CD14-positive monocyte (primary cell): ENCODE measurements around the gene NOX5. TPM values are rescaled to one million over a fixed set of nuclear protein-coding genes. Genes with fewer than 3 reads are reported as not detected.

ENCODE experiments used
- DNase-seq, 3 donors: peaks; one replicate each; pipeline ENCODE4 v3.0.0-alpha.2; 2011 to 2022
- H2AFZ ChIP-seq: 2 replicates; pipeline ENCODE4 v1.6.0; 2012; ENCODE audit warnings: mild to moderate bottlenecking, low read depth, low read length, inconsistent platforms; ENCODE audit not compliant: insufficient read depth, poor library complexity, severe bottlenecking
- H3K27ac ChIP-seq, 2 donors: 1 replicate in 1 of 2; 2 replicates in 1 of 2; pipeline ENCODE4 v1.5.1; 2012 to 2013; ENCODE audit warnings: low read length in 2 of 2, control low read depth in 1 of 2, inconsistent platforms in 1 of 2, low read depth in 1 of 2, mild to moderate bottlenecking in 1 of 2
- H3K27me3 ChIP-seq, 2 donors: one replicate each; pipeline versions ENCODE4 v1.6.0 to v1.6.1; 2011 to 2013; ENCODE audit warnings: low read length in 2 of 2; ENCODE audit not compliant: control insufficient read depth in 2 of 2, insufficient read depth in 2 of 2
- H3K36me3 ChIP-seq, 2 donors: replicated peaks in 1 of 2; 1 replicate in 1 of 2; 2 replicates in 1 of 2; pipeline versions ENCODE4 v1.5.1 to v1.6.1; 2012 to 2013; ENCODE audit warnings: low read length in 2 of 2, control low read depth in 1 of 2, inconsistent platforms in 1 of 2, mild to moderate bottlenecking in 1 of 2; ENCODE audit not compliant: insufficient read depth in 2 of 2, control insufficient read depth in 1 of 2
- H3K4me1 ChIP-seq, 2 donors: 1 replicate in 1 of 2; 2 replicates in 1 of 2; pipeline versions ENCODE4 v1.5.1 to v1.6.1; 2012 to 2013; ENCODE audit warnings: low read length in 2 of 2, control low read depth in 1 of 2, inconsistent platforms in 1 of 2, mild to moderate bottlenecking in 1 of 2, moderate library complexity in 1 of 2; ENCODE audit not compliant: insufficient read depth in 2 of 2, control insufficient read depth in 1 of 2
- H3K4me2 ChIP-seq: replicated peaks from 2 replicates; pipeline ENCODE3; 2012; ENCODE audit warnings: low read length, moderate library complexity, mild to moderate bottlenecking; ENCODE audit not compliant: poor library complexity, severe bottlenecking; ENCODE audit errors: extremely low read depth
- H3K4me3 ChIP-seq, 3 experiments: fragments of 200-600 bp in 1 of 3; sonication (generic) in 1 of 3; replicated peaks in 1 of 3; 1 replicate in 2 of 3; 2 replicates in 1 of 3; pipeline ENCODE4 v1.5.1; 2011 to 2013; ENCODE audit warnings: low read length in 3 of 3, mild to moderate bottlenecking in 3 of 3, control low read depth in 2 of 3, low read depth in 2 of 3, inconsistent platforms in 1 of 3, moderate library complexity in 1 of 3
- H3K79me2 ChIP-seq: 2 replicates; pipeline ENCODE4 v1.6.0; 2012; ENCODE audit warnings: mild to moderate bottlenecking, control low read depth, inconsistent platforms, low read length, moderate library complexity; ENCODE audit not compliant: insufficient read depth
- H3K9ac ChIP-seq: 2 replicates; pipeline ENCODE4 v1.6.0; 2017; ENCODE audit warnings: low read length, mild to moderate bottlenecking; ENCODE audit not compliant: insufficient read depth, poor library complexity, severe bottlenecking
- H3K9me3 ChIP-seq, 2 donors: replicated peaks in 1 of 2; 1 replicate in 1 of 2; 2 replicates in 1 of 2; pipeline versions ENCODE4 v1.5.1 to v1.6.1; 2012 to 2013; ENCODE audit warnings: low read length in 2 of 2, control low read depth in 1 of 2; ENCODE audit not compliant: control insufficient read depth in 1 of 2, insufficient read depth in 1 of 2
- H4K20me1 ChIP-seq: 2 replicates; pipeline ENCODE4 v1.6.0; 2012; ENCODE audit warnings: mild to moderate bottlenecking, low read length, control low read depth, moderate library complexity; ENCODE audit not compliant: insufficient read depth
- H3K27ac Mint-ChIP-seq, 7 donors: one replicate each; pipeline ENCODE4 v1.8.0; 2020; ENCODE audit warnings: mild to moderate bottlenecking in 7 of 7, mixed read lengths in 7 of 7, moderate library complexity in 6 of 7, inconsistent platforms in 2 of 7
- H3K27me3 Mint-ChIP-seq, 3 donors: one replicate each; pipeline ENCODE4 v1.8.0; 2021 to 2022; ENCODE audit warnings: low read depth in 3 of 3, mild to moderate bottlenecking in 3 of 3, mixed read lengths in 3 of 3, moderate library complexity in 3 of 3, inconsistent platforms in 1 of 3
- H3K36me3 Mint-ChIP-seq, 2 donors: one replicate each; pipeline ENCODE4 v1.8.0; 2020; ENCODE audit warnings: mixed read lengths in 2 of 2, inconsistent platforms in 1 of 2, mild to moderate bottlenecking in 1 of 2
- H3K4me1 Mint-ChIP-seq: one replicate; pipeline ENCODE4 v1.8.0; 2020; ENCODE audit warnings: mild to moderate bottlenecking, mixed read lengths
- H3K4me3 Mint-ChIP-seq, 2 donors: one replicate each; pipeline ENCODE4 v1.8.0; 2020; ENCODE audit warnings: mild to moderate bottlenecking in 2 of 2, mixed read lengths in 2 of 2, moderate library complexity in 1 of 2
- H3K9me3 Mint-ChIP-seq, 7 donors: one replicate each; pipeline ENCODE4 v1.8.0; 2020 to 2022; ENCODE audit warnings: mixed read lengths in 7 of 7, mild to moderate bottlenecking in 6 of 7, moderate library complexity in 6 of 7, inconsistent platforms in 2 of 7
- CTCF ChIP-seq: fragments of 200-600 bp; IDR thresholded peaks from one replicate; pipeline ENCODE4 v1.8.0; 2022; ENCODE audit warnings: antibody characterized with exemption, mild to moderate bottlenecking
- WGBS: methylation state at CpG from one replicate; pipeline ENCODE4 v1.1.5; 2013; ENCODE audit warnings: missing lambda C conversion rate; ENCODE audit not compliant: insufficient coverage; 5-methylcytosine and 5-hydroxymethylcytosine counted together
- intact Hi-C, 2 donors: fragments of 100-400 bp; cut with micrococcal nuclease; formaldehyde crosslinking; loops; one replicate each; pipeline versions ENCODE4 v1.15.0 to v1.15.1; 2023
- polyA plus RNA-seq, 3 donors: library from polyadenylated mRNA; depleted of rRNA in 1 of 3; unstranded in 2 of 3; stranded (reverse) in 1 of 3; fragments of 300-500 nt in 2 of 3; fragments of >200 nt in 1 of 3; fragmentation: Illumina TruSeq in 2 of 3; gene quantifications; 1 replicate in 2 of 3; 2 replicates in 1 of 3; pipeline ENCODE4 v1.2.3, GENCODE V29; 2012 to 2021

The NOX5 gene
- polyA plus RNA-seq, 3 donors = not detected

- Mint-ChIP-seq H3K27me3 (peaks cover 2 to 4% (median 4%) of the 10 kb centered on the region in 3 donors), H3K36me3 (no peaks in the 10 kb centered on the region), H3K4me3 (no peak overlapping the region), H3K9me3 (peaks cover 0 to 8% (median 3%) of the 10 kb centered on the region in 7 donors), H3K27ac (no peak overlapping the region), H3K4me1 (peaks cover 31% of the 10 kb centered on the region)
- Histone ChIP-seq H3K27me3 (no peaks in the 10 kb centered on the region), H3K9me3 (no peaks in the 10 kb centered on the region), H3K4me3 (no peak overlapping the region), H3K4me1 (peaks cover 13 to 16% of the 10 kb centered on the region in 2 donors), H3K9ac (no peak overlapping the region), H3K27ac (no peak overlapping the region), H3K4me2 (no peak overlapping the region), H2AFZ (peak overlapping the region; percentile 56), H3K79me2 (no peaks in the 10 kb centered on the region), H4K20me1 (no peaks in the 10 kb centered on the region), H3K36me3 (no peaks in the 10 kb centered on the region)
- WGBS = 74% methylated on average over 8 of the region's 10 CpGs
- intact Hi-C loops = no loop called here
- no peak for DNase-seq
- no peak for TF ChIP-seq CTCF
These were observed 67.0 kb downstream of the NOX5 start for GRCh38 chr15:69081310-69082004.

- H3K4me2 ChIP-seq = no peak overlapping the region
- no peak for TF ChIP-seq CTCF
- H3K27me3 Mint-ChIP-seq = peaks cover 2 to 6% (median 4%) of the 10 kb centered on the region in 3 donors
- peaks cover 13 to 16% of the 10 kb centered on the region in 2 donors for H3K4me1 ChIP-seq
- no peaks in the 10 kb centered on the region for H3K79me2 ChIP-seq
- peaks cover 0 to 7% (median 3%) of the 10 kb centered on the region in 7 donors for H3K9me3 Mint-ChIP-seq
- peak overlapping the region; percentile 56 for H2AFZ ChIP-seq
- intact Hi-C loops = no loop called here
- no peak overlapping the region for H3K4me3 ChIP-seq
- no peak overlapping the region for H3K9ac ChIP-seq
- 92% methylated on average over 2 of the region's 3 CpGs for WGBS
- no peaks in the 10 kb centered on the region for H3K36me3 ChIP-seq
- H4K20me1 ChIP-seq = no peaks in the 10 kb centered on the region
- H3K27ac Mint-ChIP-seq = no peak overlapping the region
- H3K27me3 ChIP-seq = no peaks in the 10 kb centered on the region
- no peak overlapping the region for H3K27ac ChIP-seq
- no peaks in the 10 kb centered on the region for H3K36me3 Mint-ChIP-seq
- peaks cover 31% of the 10 kb centered on the region for H3K4me1 Mint-ChIP-seq
- H3K4me3 Mint-ChIP-seq = no peak overlapping the region
- no peak for DNase-seq
- H3K9me3 ChIP-seq = no peaks in the 10 kb centered on the region
These were observed 67.6 kb downstream of the NOX5 start for GRCh38 chr15:69082021-69082502.
